Omental fat pad (tissue), 4 donors: ENCODE measurements around the gene TCF3. TPM values are rescaled to one million over a fixed set of nuclear protein-coding genes. Genes with fewer than 3 reads are reported as not detected.

Experiments
- ATAC-seq: fragments of 150-250 bp; one replicate; pipeline ENCODE4 v1.9.1; 2016; ENCODE audit warnings: mild to moderate bottlenecking, moderate library complexity; ENCODE audit not compliant: low FRiP score
- DNase-seq: peaks from one replicate; pipeline ENCODE4 v3.0.0-alpha.2; 2019; ENCODE audit warnings: low spot score
- CTCF ChIP-seq, 3 donors: fragments of 450-650 bp; IDR thresholded peaks; one replicate each; pipeline ENCODE4 v1.5.1; 2016 to 2017; ENCODE audit warnings: antibody characterized with exemption in 3 of 3, mild to moderate bottlenecking in 3 of 3, moderate library complexity in 2 of 3
- total RNA-seq, 4 donors: library from RNA; depleted of rRNA; stranded (reverse); fragments of >200 nt; gene quantifications; one replicate each; pipeline ENCODE4 v1.1.0, GENCODE V29; 2016

TCF3 gene
- total RNA-seq, 4 donors from 2014 or later, result 24.2 to 46.6 (median 40.4) TPM

- no peak for ATAC-seq
- DNase-seq, result no peak
- no peak for TF ChIP-seq CTCF (IDR thresholded peaks at IDR 0.05)
Observed at GRCh38 chr19:1619703-1620102, 32.7 kb downstream of the TCF3 start.

GRCh38 chr19:1619094-1619439 lies 33.3 kb downstream of the TCF3 start:
- TF ChIP-seq CTCF (IDR thresholded peaks at IDR 0.05), result no peak
- no peak for DNase-seq
- no peak for ATAC-seq

GRCh38 chr19:1618157-1619093 lies 34.0 kb downstream of the TCF3 start:
- ATAC-seq, result no peak

GRCh38 chr19:1616875-1617274 lies 35.5 kb downstream of the TCF3 start:
- TF ChIP-seq CTCF (IDR thresholded peaks at IDR 0.05), result no peak
- no peak for ATAC-seq
- DNase-seq, result no peak

More at GRCh38 chr19:1618157-1619093, 34.0 kb downstream of the TCF3 start:
- no peak for TF ChIP-seq CTCF (IDR thresholded peaks at IDR 0.05)
- no peak for DNase-seq

GRCh38 chr19:1616396-1616795 lies 36.0 kb downstream of the TCF3 start:
- no peak for ATAC-seq
- no peak for TF ChIP-seq CTCF (IDR thresholded peaks at IDR 0.05)
- DNase-seq, result no peak

GRCh38 chr19:1615156-1615765 lies 37.2 kb downstream of the TCF3 start:
- no peak for TF ChIP-seq CTCF (IDR thresholded peaks at IDR 0.05)
- no peak for ATAC-seq
- DNase-seq, result no peak
